HG03159 (cell line): ENCODE data around the gene ADAMTS7.
"Not testable (repeated sequence)": the region's sequence is repeated elsewhere in the genome, so short reads cannot be mapped to it uniquely, and the experiment has no call there.

Experiments used
- ATAC-seq: cut with Tn5 transposase; IDR thresholded peaks from one replicate; pipeline ENCODE4 v1.9.1; 2021; ENCODE audit warnings: mild to moderate bottlenecking, moderate library complexity; ENCODE audit not compliant: unreplicated experiment

ADAMTS7 gene

GRCh38 chr15:78831229-78832207 lies 20.3 kb upstream of the ADAMTS7 start:
- ATAC-seq = no peak

GRCh38 chr15:78830514-78831228 lies 19.4 kb upstream of the ADAMTS7 start:
- no peak for ATAC-seq

GRCh38 chr15:78828920-78829319 lies 17.7 kb upstream of the ADAMTS7 start:
- ATAC-seq = no peak

GRCh38 chr15:78822514-78822913 lies 11.2 kb upstream of the ADAMTS7 start:
- no peak for ATAC-seq

GRCh38 chr15:78811825-78812183 lies 540 bp upstream of the ADAMTS7 start:
- no peak for ATAC-seq

GRCh38 chr15:78810362-78811123 lies 721 bp downstream of the ADAMTS7 start:
- ATAC-seq = peak; percentile 13

- ATAC-seq = no peak
Observed at GRCh38 chr15:78810003-78810361, 1.3 kb downstream of the ADAMTS7 start.

- no peak for ATAC-seq
Observed at GRCh38 chr15:78808550-78808949, 2.7 kb downstream of the ADAMTS7 start.

- ATAC-seq = no peak
Observed at GRCh38 chr15:78807359-78807758, 3.9 kb downstream of the ADAMTS7 start.

- no peak for ATAC-seq
Observed at GRCh38 chr15:78804391-78804792, 6.9 kb downstream of the ADAMTS7 start.

- no peak for ATAC-seq
Observed at GRCh38 chr15:78800806-78801205, 10.5 kb downstream of the ADAMTS7 start.

GRCh38 chr15:78800189-78800588 lies 11.1 kb downstream of the ADAMTS7 start:
- ATAC-seq = no peak

- ATAC-seq = not testable (repeated sequence)
Observed at GRCh38 chr15:78799102-78799501, 12.2 kb downstream of the ADAMTS7 start.

- not testable (repeated sequence) for ATAC-seq
Observed at GRCh38 chr15:78798355-78798754, 12.9 kb downstream of the ADAMTS7 start.

- ATAC-seq = no peak
Observed at GRCh38 chr15:78797951-78798350, 13.3 kb downstream of the ADAMTS7 start.

- no peak for ATAC-seq
Observed at GRCh38 chr15:78796510-78796909, 14.8 kb downstream of the ADAMTS7 start.

- ATAC-seq = no peak
Observed at GRCh38 chr15:78795043-78795442, 16.2 kb downstream of the ADAMTS7 start.

- not testable (repeated sequence) for ATAC-seq
Observed at GRCh38 chr15:78794446-78794845, 16.8 kb downstream of the ADAMTS7 start.

GRCh38 chr15:78791357-78791756 lies 19.9 kb downstream of the ADAMTS7 start:
- no peak for ATAC-seq

- ATAC-seq = no peak
Observed at GRCh38 chr15:78790027-78790426, 21.2 kb downstream of the ADAMTS7 start.

GRCh38 chr15:78789615-78790014 lies 21.6 kb downstream of the ADAMTS7 start:
- no peak for ATAC-seq
